ENCODE data around the gene DGKI. TPM values are rescaled to one million over a fixed set of nuclear protein-coding genes. Genes with fewer than 3 reads are reported as not detected.

The DGKI gene
- total RNA-seq, 3 donors from 2014 or later (not counting 1 experiment from before 2014, with no cell fraction given), result 0.53 TPM; not detected in 2

GRCh38 chr7:137656227-137656849 is 190.4 kb downstream of the DGKI start:
- Histone ChIP-seq H3K36me3 (ENCODE audit: control insufficient read depth, insufficient read depth, low read length) (no peaks in the 10 kb centered on the region), H3K27me3 (ENCODE audit: control insufficient read depth, insufficient read depth, low read length) (no peaks in the 10 kb centered on the region), H3K27ac (ENCODE audit: low read length) (no peak overlapping the region), H3K4me1 (ENCODE audit: control insufficient read depth, insufficient read depth, low read length) (no peaks in the 10 kb centered on the region), H3K9me3 (ENCODE audit: control insufficient read depth, insufficient read depth, low read length) (no peaks in the 10 kb centered on the region), H3K4me3 (ENCODE audit: low read length) (no peak overlapping the region)
- TF ChIP-seq, protein P1, sequence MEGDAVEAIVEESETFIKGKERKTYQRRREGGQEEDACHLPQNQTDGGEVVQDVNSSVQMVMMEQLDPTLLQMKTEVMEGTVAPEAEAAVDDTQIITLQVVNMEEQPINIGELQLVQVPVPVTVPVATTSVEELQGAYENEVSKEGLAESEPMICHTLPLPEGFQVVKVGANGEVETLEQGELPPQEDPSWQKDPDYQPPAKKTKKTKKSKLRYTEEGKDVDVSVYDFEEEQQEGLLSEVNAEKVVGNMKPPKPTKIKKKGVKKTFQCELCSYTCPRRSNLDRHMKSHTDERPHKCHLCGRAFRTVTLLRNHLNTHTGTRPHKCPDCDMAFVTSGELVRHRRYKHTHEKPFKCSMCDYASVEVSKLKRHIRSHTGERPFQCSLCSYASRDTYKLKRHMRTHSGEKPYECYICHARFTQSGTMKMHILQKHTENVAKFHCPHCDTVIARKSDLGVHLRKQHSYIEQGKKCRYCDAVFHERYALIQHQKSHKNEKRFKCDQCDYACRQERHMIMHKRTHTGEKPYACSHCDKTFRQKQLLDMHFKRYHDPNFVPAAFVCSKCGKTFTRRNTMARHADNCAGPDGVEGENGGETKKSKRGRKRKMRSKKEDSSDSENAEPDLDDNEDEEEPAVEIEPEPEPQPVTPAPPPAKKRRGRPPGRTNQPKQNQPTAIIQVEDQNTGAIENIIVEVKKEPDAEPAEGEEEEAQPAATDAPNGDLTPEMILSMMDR (IDR thresholded peaks at IDR 0.05), result peak; percentile 65
- Mint-ChIP-seq H3K4me3 (no peak overlapping the region), H3K9me3 (no peaks in the 10 kb centered on the region), H3K4me1 (no peaks in the 10 kb centered on the region), H3K27ac (no peak overlapping the region), H3K27me3 (ENCODE audit: low read depth in 2 of 2) (no peaks in the 10 kb centered on the region), H3K36me3 (no peaks in the 10 kb centered on the region)
- ATAC-seq (peak in 1 of 3 donors; percentile 38), DNase-seq (peak; percentile 29 to 61)
- intact Hi-C loops (cut with micrococcal nuclease), result loop anchor here (10.0 kb wide), 1 partner anchor 358 kb away; no protein-coding TSS in a partner anchor
- 6% methylated on average over 6 of the region's 8 CpGs for WGBS (ENCODE audit: insufficient coverage)

DNA sequence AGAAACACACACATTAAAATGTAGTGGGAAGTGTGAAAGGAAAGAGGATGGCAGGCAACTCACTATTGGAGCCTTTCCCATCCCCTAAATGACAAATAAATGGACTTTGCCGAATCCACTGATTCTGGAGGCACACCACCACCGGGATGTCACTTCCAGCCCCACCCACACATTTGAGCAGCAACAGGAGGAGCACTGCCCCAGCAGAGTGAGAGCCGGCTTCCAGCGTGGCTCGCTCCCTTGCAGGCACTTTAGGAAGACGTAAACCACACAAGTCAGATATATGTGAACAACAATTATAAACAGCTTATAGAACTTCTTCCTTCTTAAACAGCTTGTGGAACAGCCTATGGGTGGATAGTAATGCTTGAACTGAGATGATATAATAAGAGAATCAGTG is 191.0 kb downstream of the DGKI start:
- H3K4me3 ChIP-seq (ENCODE audit: low read length), result no peak overlapping the region
- no peaks in the 10 kb centered on the region for H3K36me3 ChIP-seq (ENCODE audit: control insufficient read depth, insufficient read depth, low read length)
- DNase-seq, result no peak
- Mint-ChIP-seq H3K4me3 (no peak overlapping the region), H3K4me1 (no peaks in the 10 kb centered on the region), H3K27me3 (ENCODE audit: low read depth in 2 of 2) (no peaks in the 10 kb centered on the region), H3K27ac (no peak overlapping the region), H3K9me3 (no peaks in the 10 kb centered on the region), H3K36me3 (no peaks in the 10 kb centered on the region)
- ATAC-seq, result no peak
- no peaks in the 10 kb centered on the region for H3K4me1 ChIP-seq (ENCODE audit: control insufficient read depth, insufficient read depth, low read length)
- TF ChIP-seq, protein P1 (IDR thresholded peaks at IDR 0.05), result no peak
- intact Hi-C loops (cut with micrococcal nuclease), result loop anchor here (10.0 kb wide), 1 partner anchor 359 kb away; no protein-coding TSS in a partner anchor
- no peak overlapping the region for H3K27ac ChIP-seq (ENCODE audit: low read length)
- WGBS (ENCODE audit: insufficient coverage), result 92% methylated on average over 6 of the region's 6 CpGs
- no peaks in the 10 kb centered on the region for H3K27me3 ChIP-seq (ENCODE audit: control insufficient read depth, insufficient read depth, low read length)
- no peaks in the 10 kb centered on the region for H3K9me3 ChIP-seq (ENCODE audit: control insufficient read depth, insufficient read depth, low read length)

GRCh38 chr7:137652721-137653120 is 194.1 kb downstream of the DGKI start:
- H3K27ac Mint-ChIP-seq, result no peak overlapping the region
- no peaks in the 10 kb centered on the region for H3K9me3 Mint-ChIP-seq
- Histone ChIP-seq H3K36me3 (ENCODE audit: control insufficient read depth, insufficient read depth, low read length) (no peaks in the 10 kb centered on the region), H3K27me3 (ENCODE audit: control insufficient read depth, insufficient read depth, low read length) (peaks cover 2% of the 10 kb centered on the region), H3K4me1 (ENCODE audit: control insufficient read depth, insufficient read depth, low read length) (no peaks in the 10 kb centered on the region), H3K4me3 (ENCODE audit: low read length) (no peak overlapping the region), H3K9me3 (ENCODE audit: control insufficient read depth, insufficient read depth, low read length) (no peaks in the 10 kb centered on the region), H3K27ac (ENCODE audit: low read length) (no peak overlapping the region)
- H3K36me3 Mint-ChIP-seq, result no peaks in the 10 kb centered on the region
- H3K4me3 Mint-ChIP-seq, result no peak overlapping the region
- no peaks in the 10 kb centered on the region for H3K27me3 Mint-ChIP-seq (ENCODE audit: low read depth in 2 of 2)
- TF ChIP-seq, protein P1 (IDR thresholded peaks at IDR 0.05), result no peak
- intact Hi-C loops (cut with micrococcal nuclease), result loop anchor here (10.0 kb wide), 1 partner anchor 362 kb away; no protein-coding TSS in a partner anchor
- no peaks in the 10 kb centered on the region for H3K4me1 Mint-ChIP-seq
- no peak for DNase-seq
- 50% methylated on average over 1 of the region's 1 CpG for WGBS (ENCODE audit: insufficient coverage)
- ATAC-seq, result no peak

Measured in natural killer cell (primary cell).